ENCODE data around the gene SAE1. TPM values are rescaled to one million over a fixed set of nuclear protein-coding genes. Genes with fewer than 3 reads are reported as not detected.

SAE1 gene
- total RNA-seq, 2 donors from 2014 or later: 14.5 to 21.5 TPM

- Histone ChIP-seq H3K4me1 (peaks cover 48% of the 10 kb centered on the region), H3K36me3 (replicated peaks in 1 of 2; ENCODE audit: insufficient read depth in 1 of 2, low read depth in 2 of 2) (no peaks in the 10 kb centered on the region), H3K4me3 (no peak overlapping the region), H3K27ac (peak overlapping the region in 1 of 4 donors; percentile 3), H3K9me3 (no peaks in the 10 kb centered on the region), H3K27me3 (no peaks in the 10 kb centered on the region)
- ATAC-seq (no peak), DNase-seq (no peak)
- no peak for TF ChIP-seq CTCF (IDR thresholded peaks at IDR 0.05)
- no peak for TF ChIP-seq POLR2A (IDR thresholded peaks at IDR 0.05)
- intact Hi-C loops (cut with DNase I): no loop called here
- 79 to 86% methylated on average over 9 of the region's 9 CpGs for WGBS, 2 donors
These were observed 28.1 kb upstream of the SAE1 start for GRCh38 chr19:47102346-47103060.

- intact Hi-C loops (cut with DNase I): no loop called here
- Histone ChIP-seq H3K4me3 (no peak overlapping the region), H3K9me3 (no peaks in the 10 kb centered on the region), H3K36me3 (replicated peaks in 1 of 2; ENCODE audit: insufficient read depth in 1 of 2, low read depth in 2 of 2) (no peaks in the 10 kb centered on the region), H3K27me3 (no peaks in the 10 kb centered on the region), H3K27ac (no peak overlapping the region), H3K4me1 (peaks cover 44% of the 10 kb centered on the region)
- no peak for DNase-seq
- 88% methylated on average over 9 of the region's 9 CpGs for WGBS, 2 donors
- no peak for TF ChIP-seq POLR2A (IDR thresholded peaks at IDR 0.05)
- TF ChIP-seq CTCF (IDR thresholded peaks at IDR 0.05): no peak
- no peak for ATAC-seq
These were observed 26.0 kb upstream of the SAE1 start for GRCh38 chr19:47104680-47105079.

- peak overlapping the region in 3 of 4 donors; percentile 60 to 99 (median 68) for H3K27ac ChIP-seq
- H3K9me3 ChIP-seq: no peaks in the 10 kb centered on the region
- no peak overlapping the region for H3K4me3 ChIP-seq
- 30 to 63% methylated on average over 2 of the region's 2 CpGs for whole genome bisulfite sequencing, 2 donors
- H3K4me1 ChIP-seq: peaks cover 44% of the 10 kb centered on the region
- ATAC-seq (no peak), DNase-seq (no peak)
- no peaks in the 10 kb centered on the region for H3K27me3 ChIP-seq
- no peaks in the 10 kb centered on the region for H3K36me3 ChIP-seq (replicated peaks in 1 of 2; ENCODE audit: insufficient read depth in 1 of 2, low read depth in 2 of 2)
- TF ChIP-seq CTCF (IDR thresholded peaks at IDR 0.05): no peak
- intact Hi-C loops (cut with DNase I): no loop called here
These were observed 24.8 kb upstream of the SAE1 start for GRCh38 chr19:47105874-47106273.

- no peaks in the 10 kb centered on the region for H3K27me3 ChIP-seq
- TF ChIP-seq POLR2A (IDR thresholded peaks at IDR 0.05): no peak
- no peaks in the 10 kb centered on the region for H3K36me3 ChIP-seq (replicated peaks in 1 of 2; ENCODE audit: insufficient read depth in 1 of 2, low read depth in 2 of 2)
- intact Hi-C loops (cut with DNase I): no loop called here
- H3K4me3 ChIP-seq: no peak overlapping the region
- no peak for ATAC-seq
- H3K4me1 ChIP-seq: peaks cover 44% of the 10 kb centered on the region
- WGBS, 2 donors: 77 to 84% methylated on average over 2 of the region's 2 CpGs
- H3K27ac ChIP-seq: peak overlapping the region; percentile 60 to 99 (median 74)
- DNase-seq: no peak
- no peaks in the 10 kb centered on the region for H3K9me3 ChIP-seq
These were observed 23.8 kb upstream of the SAE1 start for GRCh38 chr19:47106821-47107201.

- 9 to 14% methylated on average over 9 of the region's 9 CpGs for WGBS, 2 donors
- intact Hi-C loops (cut with DNase I): no loop called here
- H3K4me3 ChIP-seq: no peak overlapping the region
- peak in 3 of 4 donors; percentile 44 to 71 (median 59) for DNase-seq
- no peaks in the 10 kb centered on the region for H3K36me3 ChIP-seq (replicated peaks in 1 of 2; ENCODE audit: insufficient read depth in 1 of 2, low read depth in 2 of 2)
- TF ChIP-seq CTCF (IDR thresholded peaks at IDR 0.05) (no peak), POLR2A (IDR thresholded peaks at IDR 0.05) (no peak)
- H3K9me3 ChIP-seq: no peaks in the 10 kb centered on the region
- peaks cover 42% of the 10 kb centered on the region for H3K4me1 ChIP-seq
- peak; percentile 46 for ATAC-seq
- H3K27ac ChIP-seq: peak overlapping the region; percentile 60 to 99 (median 74)
- no peaks in the 10 kb centered on the region for H3K27me3 ChIP-seq
These were observed 23.3 kb upstream of the SAE1 start for GRCh38 chr19:47107202-47107952.
